CD4-positive, alpha-beta T cell treated with Interleukin-4 for 4 hours (primary cell): Measurements from ENCODE around the gene PLEKHA8.

Experiments
- DNase-seq: peaks from one replicate; pipeline ENCODE4 v3.0.0-alpha.2; 2020

The PLEKHA8 gene

GRCh38 chr7:30114536-30115238 is 86.5 kb downstream of the PLEKHA8 start:
- DNase-seq, result no peak

- DNase-seq, result no peak
These were observed 87.6 kb downstream of the PLEKHA8 start for GRCh38 chr7:30115709-30116297.

GRCh38 chr7:30116771-30117170 is 88.6 kb downstream of the PLEKHA8 start:
- DNase-seq, result no peak

- no peak for DNase-seq
These were observed 89.7 kb downstream of the PLEKHA8 start for GRCh38 chr7:30117896-30118295.

GRCh38 chr7:30119890-30120577 is 91.8 kb downstream of the PLEKHA8 start:
- DNase-seq, result no peak

- DNase-seq, result no peak
These were observed 105.8 kb downstream of the PLEKHA8 start for GRCh38 chr7:30133736-30134610.

- peak; percentile 77 for DNase-seq
These were observed 106.5 kb downstream of the PLEKHA8 start, which contains the start of gene MTURN for GRCh38 chr7:30134611-30135300. Gene MTURN (plus strand): TSS chr7:30134986. CDS start chr7:30135137, 151 bp downstream.

GRCh38 chr7:30135301-30136116 is 107.3 kb downstream of the PLEKHA8 start:
- DNase-seq, result peak; percentile 65

- no peak for DNase-seq
These were observed 108.0 kb downstream of the PLEKHA8 start for GRCh38 chr7:30136117-30136731.

GRCh38 chr7:30136743-30137485 is 108.7 kb downstream of the PLEKHA8 start:
- DNase-seq, result no peak

- no peak for DNase-seq
These were observed 111.7 kb downstream of the PLEKHA8 start for GRCh38 chr7:30139836-30140384.

GRCh38 chr7:30140456-30140855 is 112.2 kb downstream of the PLEKHA8 start:
- DNase-seq, result no peak

- no peak for DNase-seq
These were observed 114.5 kb downstream of the PLEKHA8 start for GRCh38 chr7:30142710-30143109.

GRCh38 chr7:30143748-30144251 is 115.6 kb downstream of the PLEKHA8 start:
- peak; percentile 20 for DNase-seq

- no peak for DNase-seq
These were observed 116.6 kb downstream of the PLEKHA8 start for GRCh38 chr7:30144657-30145306.

GRCh38 chr7:30145426-30145970 is 117.3 kb downstream of the PLEKHA8 start:
- no peak for DNase-seq

GRCh38 chr7:30146127-30146612 is 118.0 kb downstream of the PLEKHA8 start:
- peak; percentile 32 for DNase-seq

- DNase-seq, result no peak
These were observed 119.0 kb downstream of the PLEKHA8 start for GRCh38 chr7:30147223-30147622.

- DNase-seq, result no peak
These were observed 119.6 kb downstream of the PLEKHA8 start for GRCh38 chr7:30147785-30148184.
